ENCODE data around the gene NPTX1.

The NPTX1 gene

GRCh38 chr17:80485846-80486245 lies 9.4 kb upstream of the NPTX1 start:
- Histone ChIP-seq H3K27ac (ENCODE audit: low read length) (peak overlapping the region; percentile 80), H2AFZ (ENCODE audit: low read depth, low read length) (no peak overlapping the region), H3K9me3 (ENCODE audit: insufficient read depth, low read length, severe bottlenecking) (no peaks in the 10 kb centered on the region), H4K20me1 (ENCODE audit: insufficient read depth, low read length) (no peaks in the 10 kb centered on the region), H3K4me1 (ENCODE audit: insufficient read depth, low read length) (peaks cover 37% of the 10 kb centered on the region), H3K79me2 (ENCODE audit: insufficient read depth, low read length) (no peaks in the 10 kb centered on the region), H3K4me3 (ENCODE audit: low read depth in 1 of 2, low read length in 2 of 2) (no peak overlapping the region; a peak in 1 of 4 replicates), H3K9ac (ENCODE audit: low read depth, low read length) (peak overlapping the region; percentile 42), H3K4me2 (ENCODE audit: insufficient read depth, low read length) (peak overlapping the region; percentile 27), H3K27me3 (ENCODE audit: insufficient read depth, low read length, poor library complexity) (no peaks in the 10 kb centered on the region), H3K36me3 (ENCODE audit: insufficient read depth, low read length) (no peaks in the 10 kb centered on the region)
- TF ChIP-seq EZH2 (IDR thresholded peaks at IDR 0.05; ENCODE audit: borderline replicate concordance, low read depth, low read length, severe bottlenecking) = no peak
- peak; percentile 97 for ATAC-seq (ENCODE audit: insufficient read depth, low read depth)
- peak; percentile 87 for DNase-seq

GRCh38 chr17:80482555-80483308 lies 6.3 kb upstream of the NPTX1 start:
- no peak overlapping the region for H3K27ac ChIP-seq (ENCODE audit: low read length)
- H2AFZ ChIP-seq (ENCODE audit: low read depth, low read length) = no peak overlapping the region
- DNase-seq (no peak), ATAC-seq (ENCODE audit: insufficient read depth, low read depth) (no peak)
- TF ChIP-seq CTCF (IDR thresholded peaks at IDR 0.05; ENCODE audit: borderline replicate concordance, extremely low read depth, low read length, poor library complexity, severe bottlenecking) (no peak), EZH2 (IDR thresholded peaks at IDR 0.05; ENCODE audit: borderline replicate concordance, low read depth, low read length, severe bottlenecking) (no peak)
- no peak overlapping the region for H3K9ac ChIP-seq (ENCODE audit: low read depth, low read length)
- no peaks in the 10 kb centered on the region for H4K20me1 ChIP-seq (ENCODE audit: insufficient read depth, low read length)
- no peak overlapping the region for H3K4me2 ChIP-seq (ENCODE audit: insufficient read depth, low read length)
- no peak overlapping the region for H3K4me3 ChIP-seq (ENCODE audit: low read depth in 1 of 2, low read length in 2 of 2)
- H3K4me1 ChIP-seq (ENCODE audit: insufficient read depth, low read length) = peaks cover 36% of the 10 kb centered on the region
- H3K79me2 ChIP-seq (ENCODE audit: insufficient read depth, low read length) = no peaks in the 10 kb centered on the region
- no peaks in the 10 kb centered on the region for H3K27me3 ChIP-seq (ENCODE audit: insufficient read depth, low read length, poor library complexity)
- H3K9me3 ChIP-seq (ENCODE audit: insufficient read depth, low read length, severe bottlenecking) = no peaks in the 10 kb centered on the region
- no peaks in the 10 kb centered on the region for H3K36me3 ChIP-seq (ENCODE audit: insufficient read depth, low read length)

GRCh38 chr17:80482058-80482318 lies 5.6 kb upstream of the NPTX1 start:
- Histone ChIP-seq H4K20me1 (ENCODE audit: insufficient read depth, low read length) (no peaks in the 10 kb centered on the region), H3K4me3 (ENCODE audit: low read depth in 1 of 2, low read length in 2 of 2) (no peak overlapping the region), H3K27me3 (ENCODE audit: insufficient read depth, low read length, poor library complexity) (no peaks in the 10 kb centered on the region), H3K4me1 (ENCODE audit: insufficient read depth, low read length) (peaks cover 29% of the 10 kb centered on the region), H3K27ac (ENCODE audit: low read length) (no peak overlapping the region; the same call in 1 of the 2 replicates), H3K79me2 (ENCODE audit: insufficient read depth, low read length) (no peaks in the 10 kb centered on the region), H3K9me3 (ENCODE audit: insufficient read depth, low read length, severe bottlenecking) (no peaks in the 10 kb centered on the region), H3K9ac (ENCODE audit: low read depth, low read length) (no peak overlapping the region), H3K4me2 (ENCODE audit: insufficient read depth, low read length) (no peak overlapping the region), H3K36me3 (ENCODE audit: insufficient read depth, low read length) (no peaks in the 10 kb centered on the region), H2AFZ (ENCODE audit: low read depth, low read length) (no peak overlapping the region)
- ATAC-seq (ENCODE audit: insufficient read depth, low read depth) (no peak), DNase-seq (no peak)
- no peak for TF ChIP-seq EZH2 (IDR thresholded peaks at IDR 0.05; ENCODE audit: borderline replicate concordance, low read depth, low read length, severe bottlenecking)
- no peak for TF ChIP-seq CTCF (IDR thresholded peaks at IDR 0.05; ENCODE audit: borderline replicate concordance, extremely low read depth, low read length, poor library complexity, severe bottlenecking)

- TF ChIP-seq CTCF (IDR thresholded peaks at IDR 0.05; ENCODE audit: borderline replicate concordance, extremely low read depth, low read length, poor library complexity, severe bottlenecking) (no peak), EZH2 (IDR thresholded peaks at IDR 0.05; ENCODE audit: borderline replicate concordance, low read depth, low read length, severe bottlenecking) (no peak)
- no peak overlapping the region for H3K4me2 ChIP-seq (ENCODE audit: insufficient read depth, low read length)
- ATAC-seq (ENCODE audit: insufficient read depth, low read depth) = no peak
Observed at GRCh38 chr17:80481284-80482057, 5.1 kb upstream of the NPTX1 start.

More at GRCh38 chr17:80481284-80482057, 5.1 kb upstream of the NPTX1 start:
- Histone ChIP-seq H4K20me1 (ENCODE audit: insufficient read depth, low read length) (no peaks in the 10 kb centered on the region), H2AFZ (ENCODE audit: low read depth, low read length) (no peak overlapping the region), H3K9ac (ENCODE audit: low read depth, low read length) (no peak overlapping the region), H3K36me3 (ENCODE audit: insufficient read depth, low read length) (no peaks in the 10 kb centered on the region), H3K4me3 (ENCODE audit: low read depth in 1 of 2, low read length in 2 of 2) (no peak overlapping the region), H3K79me2 (ENCODE audit: insufficient read depth, low read length) (no peaks in the 10 kb centered on the region), H3K27ac (ENCODE audit: low read length) (peak overlapping the region; percentile 0; the same call in 1 of the 2 replicates), H3K4me1 (ENCODE audit: insufficient read depth, low read length) (peaks cover 24% of the 10 kb centered on the region), H3K9me3 (ENCODE audit: insufficient read depth, low read length, severe bottlenecking) (no peaks in the 10 kb centered on the region), H3K27me3 (ENCODE audit: insufficient read depth, low read length, poor library complexity) (no peaks in the 10 kb centered on the region)
- DNase-seq = peak; percentile 17
